Gastroesophageal sphincter (tissue), 3 donors: ENCODE data around the gene ZNF420.

Experiments used
- POLR2A ChIP-seq, 2 donors: fragments of 450-650 bp; IDR thresholded peaks; one replicate each; pipeline ENCODE4 v1.6.1; 2017; ENCODE audit warnings: antibody characterized with exemption in 2 of 2, mild to moderate bottlenecking in 2 of 2, moderate library complexity in 1 of 2
- TF ChIP-seq, protein P1 (sequence below), 4 experiments: fragments of 200-600 bp in 2 of 4; fragments of 450-650 bp in 2 of 4; sonication (generic) in 1 of 4; IDR thresholded peaks; one replicate each; pipeline ENCODE4 v1.5.1; 2017 to 2019; ENCODE audit warnings: antibody characterized with exemption in 4 of 4, mild to moderate bottlenecking in 2 of 4, moderate library complexity in 2 of 4

DNA sequence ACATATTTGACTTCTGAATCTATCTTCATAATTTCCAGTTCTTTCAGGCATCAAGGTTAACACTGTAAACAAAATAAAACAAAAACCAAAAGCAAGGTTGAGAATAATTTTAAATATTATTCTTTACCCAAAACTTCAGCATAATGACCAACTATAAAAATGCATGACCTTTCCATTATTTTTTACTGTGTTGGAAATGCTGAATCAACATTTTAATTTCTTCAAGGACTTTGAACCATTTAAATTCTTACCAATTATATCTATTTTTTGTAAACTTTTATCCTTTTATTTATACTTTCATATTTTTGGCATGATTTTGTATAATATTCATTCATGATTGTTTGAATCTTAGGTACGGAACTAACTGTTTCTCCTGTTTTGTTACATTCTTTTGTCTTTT lies 87.4 kb downstream of the ZNF420 start:
- TF ChIP-seq POLR2A (IDR thresholded peaks at IDR 0.05): no peak
- TF ChIP-seq, protein P1, sequence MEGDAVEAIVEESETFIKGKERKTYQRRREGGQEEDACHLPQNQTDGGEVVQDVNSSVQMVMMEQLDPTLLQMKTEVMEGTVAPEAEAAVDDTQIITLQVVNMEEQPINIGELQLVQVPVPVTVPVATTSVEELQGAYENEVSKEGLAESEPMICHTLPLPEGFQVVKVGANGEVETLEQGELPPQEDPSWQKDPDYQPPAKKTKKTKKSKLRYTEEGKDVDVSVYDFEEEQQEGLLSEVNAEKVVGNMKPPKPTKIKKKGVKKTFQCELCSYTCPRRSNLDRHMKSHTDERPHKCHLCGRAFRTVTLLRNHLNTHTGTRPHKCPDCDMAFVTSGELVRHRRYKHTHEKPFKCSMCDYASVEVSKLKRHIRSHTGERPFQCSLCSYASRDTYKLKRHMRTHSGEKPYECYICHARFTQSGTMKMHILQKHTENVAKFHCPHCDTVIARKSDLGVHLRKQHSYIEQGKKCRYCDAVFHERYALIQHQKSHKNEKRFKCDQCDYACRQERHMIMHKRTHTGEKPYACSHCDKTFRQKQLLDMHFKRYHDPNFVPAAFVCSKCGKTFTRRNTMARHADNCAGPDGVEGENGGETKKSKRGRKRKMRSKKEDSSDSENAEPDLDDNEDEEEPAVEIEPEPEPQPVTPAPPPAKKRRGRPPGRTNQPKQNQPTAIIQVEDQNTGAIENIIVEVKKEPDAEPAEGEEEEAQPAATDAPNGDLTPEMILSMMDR (IDR thresholded peaks at IDR 0.05): no peak
